Lower leg skin (tissue), 4 donors: ENCODE measurements around the gene NRIP3. TPM values are rescaled to one million over a fixed set of nuclear protein-coding genes. Genes with fewer than 3 reads are reported as not detected.

Source experiments
- DNase-seq, 2 donors: peaks; one replicate each; pipeline ENCODE4 v3.0.0-alpha.2; 2019; ENCODE audit warnings: low spot score in 2 of 2
- H3K4me3 ChIP-seq: fragments of 200-600 bp; sonication (generic); 2 replicates; pipeline ENCODE4 v1.5.1; 2017; ENCODE audit warnings: mild to moderate bottlenecking, low read depth; ENCODE audit not compliant: poor library complexity, severe bottlenecking
- CTCF ChIP-seq, 3 donors: fragments of 450-650 bp; IDR thresholded peaks; one replicate each; pipeline ENCODE4 v1.5.1; 2016; ENCODE audit warnings: antibody characterized with exemption in 3 of 3, mild to moderate bottlenecking in 3 of 3, moderate library complexity in 2 of 3
- POLR2A ChIP-seq, 2 donors: fragments of 450-650 bp; IDR thresholded peaks; one replicate each; pipeline ENCODE4 v1.6.1; 2016 to 2017; ENCODE audit warnings: antibody characterized with exemption in 2 of 2, mild to moderate bottlenecking in 1 of 2, moderate library complexity in 1 of 2
- WGBS, 2 donors: methylation state at CpG; one replicate each; pipeline ENCODE4 v1.1.5; 2018; 5-methylcytosine and 5-hydroxymethylcytosine counted together
- intact Hi-C: fragments of 100-400 bp; cut with DNase I; formaldehyde crosslinking; loops from one replicate; pipeline ENCODE4 v1.15.0; 2023; ENCODE audit warnings: low total_unique reads
- total RNA-seq, 4 donors: library from RNA; depleted of rRNA; stranded (reverse); fragments of >200 nt; gene quantifications; one replicate each; pipeline ENCODE4 v1.1.0, GENCODE V29; 2016

NRIP3 gene
- total RNA-seq, result 10 to 100 TPM in 1 of 4 donors, 1 to 10 TPM in 3; 1.3 to 15.6 (median 1.9) TPM

DNA sequence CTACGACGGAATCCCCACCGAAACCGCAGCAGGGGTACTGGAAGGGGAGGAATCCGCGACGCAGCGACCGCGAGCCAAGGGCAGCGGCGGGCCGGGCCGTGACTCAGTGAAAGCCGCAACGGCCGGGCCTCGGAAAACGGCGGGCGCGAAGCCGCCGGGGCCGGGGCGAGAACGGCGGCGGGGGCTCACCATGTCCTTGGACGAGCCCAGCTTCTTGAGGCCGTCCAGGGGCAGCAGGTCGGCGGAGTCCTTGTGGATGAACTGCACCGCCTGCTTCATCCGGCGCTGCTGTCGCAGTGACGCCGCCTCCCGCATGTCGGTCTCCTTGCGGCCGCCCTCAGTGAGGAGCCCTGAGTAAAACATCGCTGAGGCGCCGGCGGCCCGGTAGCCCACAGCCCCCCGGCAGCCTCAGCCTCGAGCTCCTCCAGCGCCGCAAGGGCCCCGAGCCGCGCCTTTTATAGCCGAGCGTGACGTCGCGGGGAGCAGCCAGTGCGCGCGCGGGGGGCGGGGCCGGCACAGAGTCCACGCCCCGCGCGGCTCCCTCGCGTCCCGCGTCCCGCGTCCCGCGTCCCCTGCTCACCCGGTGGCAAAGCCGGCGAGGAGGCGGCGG is at the start of gene NRIP3:
TSS of gene NRIP3 (minus strand) at position 429 of the 610 bp plus-strand sequence. CDS start at position 363, 66 bp downstream.
- whole genome bisulfite sequencing, 2 donors, result 1 to 6% methylated on average over 30 to 34 of the region's 83 CpGs
- no peak for TF ChIP-seq CTCF (IDR thresholded peaks at IDR 0.05)
- no peak for TF ChIP-seq POLR2A (IDR thresholded peaks at IDR 0.05)
- intact Hi-C loops, result loop anchor here (10.0 kb wide), 1 partner anchor 131 kb away; no protein-coding TSS in a partner anchor
- peak within 1 kb of the TSS; percentile 28 for H3K4me3 ChIP-seq
- peak; percentile 39 to 94 for DNase-seq

- WGBS, 2 donors, result 90 to 93% methylated on average over 3 of the region's 3 CpGs
- DNase-seq, result no peak
- intact Hi-C loops, result no loop called here
- no peak overlapping the region for H3K4me3 ChIP-seq
- TF ChIP-seq POLR2A (IDR thresholded peaks at IDR 0.05), result no peak
- no peak for TF ChIP-seq CTCF (IDR thresholded peaks at IDR 0.05)
These were observed 48.5 kb upstream of the NRIP3 start for GRCh38 chr11:9052316-9052715.

DNA sequence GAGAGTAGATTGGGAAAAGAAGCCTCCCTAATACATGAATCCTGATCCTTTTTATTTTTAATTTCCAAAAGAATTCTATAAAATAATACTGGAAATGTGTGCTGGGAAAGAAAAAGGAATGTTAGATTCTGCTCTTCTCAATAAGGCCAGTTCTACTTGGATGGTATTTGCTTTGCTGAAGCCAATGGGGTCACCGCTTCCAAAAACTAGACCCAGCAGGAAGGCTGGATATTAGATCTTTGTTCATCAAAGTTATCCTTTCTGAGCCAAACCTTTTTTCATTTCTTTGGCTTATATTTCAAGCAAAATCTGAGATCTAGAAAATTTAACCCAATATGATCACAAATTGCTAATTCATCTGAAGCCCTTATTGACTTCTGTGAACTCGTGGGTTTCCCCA is 46.2 kb upstream of the NRIP3 start:
- TF ChIP-seq POLR2A (IDR thresholded peaks at IDR 0.05) (no peak), CTCF (IDR thresholded peaks at IDR 0.05) (no peak)
- WGBS, 2 donors, result 87 to 98% methylated on average over 2 of the region's 2 CpGs
- no peak overlapping the region for H3K4me3 ChIP-seq
- intact Hi-C loops, result no loop called here
- no peak for DNase-seq

DNA sequence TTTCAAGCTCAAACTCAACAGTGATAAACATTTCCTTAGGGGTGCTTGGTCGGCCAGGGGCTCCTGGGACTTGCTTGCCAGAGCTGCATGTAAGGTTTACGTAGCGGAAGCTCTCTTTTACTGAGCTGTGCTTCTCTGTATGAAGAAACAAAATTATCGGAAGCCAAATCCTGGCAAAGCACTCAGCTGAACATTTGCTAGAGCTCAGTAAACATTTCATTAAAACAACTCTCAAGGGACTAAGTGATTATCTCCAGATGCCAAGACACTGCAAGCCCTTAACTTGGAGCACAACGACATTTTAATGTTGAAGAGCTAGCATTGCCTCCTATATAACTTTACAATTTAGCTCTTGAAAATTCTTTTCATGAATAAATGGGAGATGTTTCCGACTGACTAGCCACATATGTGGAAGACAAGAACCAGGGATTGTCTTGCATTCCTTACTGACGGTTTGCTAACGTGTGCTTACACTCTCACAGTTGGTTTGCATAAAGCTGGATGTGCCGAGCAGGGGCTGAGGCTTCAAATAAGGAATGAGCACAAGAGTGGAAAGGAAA is 44.2 kb upstream of the NRIP3 start:
- WGBS, 2 donors, result 50 to 55% methylated on average over 9 of the region's 9 CpGs

GRCh38 chr11:9046481-9046880 is 42.7 kb upstream of the NRIP3 start:
- intact Hi-C loops, result no loop called here
- WGBS, 2 donors, result 76 to 90% methylated on average over 4 of the region's 4 CpGs
- DNase-seq, result no peak
- no peak for TF ChIP-seq POLR2A (IDR thresholded peaks at IDR 0.05)
- TF ChIP-seq CTCF (IDR thresholded peaks at IDR 0.05), result no peak
- no peak overlapping the region for H3K4me3 ChIP-seq

More for the DNA sequence above, 44.2 kb upstream of the NRIP3 start:
- no peak for DNase-seq
- no peak for TF ChIP-seq POLR2A (IDR thresholded peaks at IDR 0.05)
- TF ChIP-seq CTCF (IDR thresholded peaks at IDR 0.05), result no peak
- H3K4me3 ChIP-seq, result no peak overlapping the region
- intact Hi-C loops, result no loop called here
